Effector memory CD4-positive, alpha-beta T cell (primary cell): Measurements from ENCODE around the gene ROCK2.

ENCODE experiments used
- DNase-seq, 3 donors: peaks; one replicate each; pipeline ENCODE4 v3.0.0-alpha.2; 2020
- H3K27ac ChIP-seq: 2 replicates; pipeline ENCODE4 v1.7.0; 2013; ENCODE audit warnings: mild to moderate bottlenecking, low read length, moderate library complexity; ENCODE audit not compliant: insufficient read depth, poor library complexity, severe bottlenecking
- H3K27me3 ChIP-seq: replicated peaks from 2 replicates; pipeline ENCODE4 v1.7.0; 2013; ENCODE audit warnings: mild to moderate bottlenecking, low read length; ENCODE audit not compliant: insufficient read depth, control insufficient read depth, poor library complexity, severe bottlenecking
- H3K36me3 ChIP-seq: 2 replicates; pipeline ENCODE4 v1.7.0; 2013; ENCODE audit warnings: mild to moderate bottlenecking, low read length, moderate library complexity; ENCODE audit not compliant: control insufficient read depth, insufficient read depth
- H3K4me1 ChIP-seq: 2 replicates; pipeline ENCODE4 v1.7.0; 2013; ENCODE audit warnings: low read length, mild to moderate bottlenecking; ENCODE audit not compliant: control insufficient read depth, insufficient read depth, poor library complexity, severe bottlenecking
- H3K4me3 ChIP-seq: 2 replicates; pipeline ENCODE4 v1.7.0; 2013; ENCODE audit warnings: low read length, low read depth, mild to moderate bottlenecking; ENCODE audit not compliant: insufficient read depth, poor library complexity, severe bottlenecking
- H3K9me3 ChIP-seq: 2 replicates; pipeline ENCODE4 v1.7.0; 2013; ENCODE audit warnings: mild to moderate bottlenecking, low read length, moderate library complexity; ENCODE audit not compliant: control insufficient read depth

Gene ROCK2

GRCh38 chr2:11385216-11385615 lies 40.8 kb upstream of the ROCK2 start:
- Histone ChIP-seq H3K27ac (no peak overlapping the region), H3K4me3 (no peak overlapping the region), H3K4me1 (no peaks in the 10 kb centered on the region), H3K36me3 (no peaks in the 10 kb centered on the region), H3K9me3 (no peaks in the 10 kb centered on the region), H3K27me3 (no peaks in the 10 kb centered on the region)
- DNase-seq = no peak

- H3K27me3 ChIP-seq = no peaks in the 10 kb centered on the region
- no peaks in the 10 kb centered on the region for H3K36me3 ChIP-seq
- no peak overlapping the region for H3K4me3 ChIP-seq
- H3K9me3 ChIP-seq = no peaks in the 10 kb centered on the region
- no peak overlapping the region for H3K27ac ChIP-seq
- no peak for DNase-seq
- no peaks in the 10 kb centered on the region for H3K4me1 ChIP-seq
Observed at GRCh38 chr2:11379558-11379957, 35.1 kb upstream of the ROCK2 start.

- H3K36me3 ChIP-seq = no peaks in the 10 kb centered on the region
- H3K4me1 ChIP-seq = no peaks in the 10 kb centered on the region
- H3K27ac ChIP-seq = no peak overlapping the region
- H3K27me3 ChIP-seq = no peaks in the 10 kb centered on the region
- DNase-seq = no peak
- no peaks in the 10 kb centered on the region for H3K9me3 ChIP-seq
- H3K4me3 ChIP-seq = no peak overlapping the region
Observed at GRCh38 chr2:11377928-11378545, 33.6 kb upstream of the ROCK2 start.

GRCh38 chr2:11376071-11376470 lies 31.6 kb upstream of the ROCK2 start:
- Histone ChIP-seq H3K9me3 (no peaks in the 10 kb centered on the region), H3K27me3 (no peaks in the 10 kb centered on the region), H3K4me1 (no peaks in the 10 kb centered on the region), H3K36me3 (no peaks in the 10 kb centered on the region), H3K27ac (no peak overlapping the region), H3K4me3 (no peak overlapping the region)
- DNase-seq = no peak

- Histone ChIP-seq H3K4me3 (no peak overlapping the region), H3K27me3 (no peaks in the 10 kb centered on the region), H3K9me3 (no peaks in the 10 kb centered on the region), H3K27ac (no peak overlapping the region), H3K4me1 (no peaks in the 10 kb centered on the region), H3K36me3 (no peaks in the 10 kb centered on the region)
- DNase-seq = no peak
Observed at GRCh38 chr2:11375689-11376027, 31.2 kb upstream of the ROCK2 start.

- Histone ChIP-seq H3K4me1 (no peaks in the 10 kb centered on the region), H3K27me3 (no peaks in the 10 kb centered on the region), H3K9me3 (no peaks in the 10 kb centered on the region), H3K4me3 (no peak overlapping the region), H3K27ac (no peak overlapping the region), H3K36me3 (no peaks in the 10 kb centered on the region)
- no peak for DNase-seq
Observed at GRCh38 chr2:11375025-11375688, 30.7 kb upstream of the ROCK2 start.

- Histone ChIP-seq H3K36me3 (no peaks in the 10 kb centered on the region), H3K27me3 (no peaks in the 10 kb centered on the region), H3K4me3 (no peak overlapping the region), H3K4me1 (no peaks in the 10 kb centered on the region), H3K9me3 (no peaks in the 10 kb centered on the region), H3K27ac (no peak overlapping the region)
- no peak for DNase-seq
Observed at GRCh38 chr2:11373096-11373495, 28.7 kb upstream of the ROCK2 start.

GRCh38 chr2:11371092-11371937 lies 26.9 kb upstream of the ROCK2 start:
- Histone ChIP-seq H3K27ac (no peak overlapping the region), H3K4me3 (no peak overlapping the region), H3K36me3 (no peaks in the 10 kb centered on the region), H3K4me1 (no peaks in the 10 kb centered on the region), H3K27me3 (no peaks in the 10 kb centered on the region), H3K9me3 (no peaks in the 10 kb centered on the region)
- DNase-seq = no peak

GRCh38 chr2:11370377-11371091 lies 26.1 kb upstream of the ROCK2 start:
- Histone ChIP-seq H3K27me3 (no peaks in the 10 kb centered on the region), H3K4me3 (no peak overlapping the region), H3K4me1 (no peaks in the 10 kb centered on the region), H3K27ac (no peak overlapping the region), H3K9me3 (no peaks in the 10 kb centered on the region), H3K36me3 (no peaks in the 10 kb centered on the region)
- DNase-seq = no peak
